Measurements from ENCODE around the gene ATP6V0B. TPM values are rescaled to one million over a fixed set of nuclear protein-coding genes. Genes with fewer than 3 reads are reported as not detected.

Gene ATP6V0B
- total and polyA plus RNA-seq, 10 of the 15 experiments (the other 5 are each of a cell fraction or from before 2014, with no cell fraction given), result 65.3 to 250 (median 144) TPM

DNA sequence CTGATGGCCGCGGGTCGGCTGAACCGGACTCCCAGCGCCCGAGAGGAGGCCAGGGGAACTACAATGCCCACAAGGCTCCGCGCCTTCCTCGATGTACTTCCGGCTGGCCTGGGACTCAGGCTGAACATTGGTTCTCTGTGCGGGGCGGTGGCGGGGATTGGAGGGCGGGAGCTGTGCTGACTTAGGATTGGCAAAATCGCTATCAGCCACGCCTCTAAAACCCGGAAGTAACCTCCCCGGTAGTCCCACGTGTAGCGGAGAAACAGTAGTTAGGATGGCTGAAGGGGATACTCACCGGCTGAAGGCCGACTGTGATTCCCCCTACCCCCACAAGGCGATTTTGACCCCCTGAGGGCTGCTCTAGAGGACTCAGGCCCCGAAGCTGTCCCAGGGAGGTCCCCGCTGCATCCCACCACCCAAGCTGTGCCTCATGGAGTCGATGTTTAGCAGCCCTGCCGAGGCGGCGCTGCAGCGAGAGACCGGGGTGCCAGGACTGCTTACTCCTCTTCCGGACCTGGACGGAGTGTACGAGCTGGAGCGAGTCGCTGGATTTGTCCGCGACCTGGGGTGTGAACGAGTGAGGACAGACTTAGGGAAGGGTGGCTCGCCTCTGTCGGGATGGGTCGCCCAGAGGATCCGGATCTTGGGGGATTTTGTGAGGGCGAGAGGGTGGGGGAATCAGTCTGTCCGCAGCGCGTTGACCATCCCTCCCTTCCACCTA is 4.9 kb upstream of the ATP6V0B start, which contains the start of gene DPH2 (continued):
- TF ChIP-seq, protein P1, sequence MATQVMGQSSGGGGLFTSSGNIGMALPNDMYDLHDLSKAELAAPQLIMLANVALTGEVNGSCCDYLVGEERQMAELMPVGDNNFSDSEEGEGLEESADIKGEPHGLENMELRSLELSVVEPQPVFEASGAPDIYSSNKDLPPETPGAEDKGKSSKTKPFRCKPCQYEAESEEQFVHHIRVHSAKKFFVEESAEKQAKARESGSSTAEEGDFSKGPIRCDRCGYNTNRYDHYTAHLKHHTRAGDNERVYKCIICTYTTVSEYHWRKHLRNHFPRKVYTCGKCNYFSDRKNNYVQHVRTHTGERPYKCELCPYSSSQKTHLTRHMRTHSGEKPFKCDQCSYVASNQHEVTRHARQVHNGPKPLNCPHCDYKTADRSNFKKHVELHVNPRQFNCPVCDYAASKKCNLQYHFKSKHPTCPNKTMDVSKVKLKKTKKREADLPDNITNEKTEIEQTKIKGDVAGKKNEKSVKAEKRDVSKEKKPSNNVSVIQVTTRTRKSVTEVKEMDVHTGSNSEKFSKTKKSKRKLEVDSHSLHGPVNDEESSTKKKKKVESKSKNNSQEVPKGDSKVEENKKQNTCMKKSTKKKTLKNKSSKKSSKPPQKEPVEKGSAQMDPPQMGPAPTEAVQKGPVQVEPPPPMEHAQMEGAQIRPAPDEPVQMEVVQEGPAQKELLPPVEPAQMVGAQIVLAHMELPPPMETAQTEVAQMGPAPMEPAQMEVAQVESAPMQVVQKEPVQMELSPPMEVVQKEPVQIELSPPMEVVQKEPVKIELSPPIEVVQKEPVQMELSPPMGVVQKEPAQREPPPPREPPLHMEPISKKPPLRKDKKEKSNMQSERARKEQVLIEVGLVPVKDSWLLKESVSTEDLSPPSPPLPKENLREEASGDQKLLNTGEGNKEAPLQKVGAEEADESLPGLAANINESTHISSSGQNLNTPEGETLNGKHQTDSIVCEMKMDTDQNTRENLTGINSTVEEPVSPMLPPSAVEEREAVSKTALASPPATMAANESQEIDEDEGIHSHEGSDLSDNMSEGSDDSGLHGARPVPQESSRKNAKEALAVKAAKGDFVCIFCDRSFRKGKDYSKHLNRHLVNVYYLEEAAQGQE (IDR thresholded peaks at IDR 0.05; ENCODE audit: low read depth, low read length), result 0 out of 2 replicates have a peak, but pooled peaks have one; percentile 8
- TF ChIP-seq POLR2AphosphoS5 (IDR thresholded peaks at IDR 0.05; ENCODE audit: low read length) (peak; percentile 77), ZSCAN29 (IDR thresholded peaks at IDR 0.05) (no peak), SMARCA5 (IDR thresholded peaks at IDR 0.05) (no peak), NR2F1 (conservative IDR thresholded peaks at IDR 0.05) (no peak), SREBF1 (IDR thresholded peaks at IDR 0.05; ENCODE audit: low read length) (peak; percentile 84), TAF1 (IDR thresholded peaks at IDR 0.05; ENCODE audit: borderline replicate concordance, low read depth, low read length) (no peak), ASH2L (IDR thresholded peaks at IDR 0.05; ENCODE audit: borderline replicate concordance, low read depth) (no peak), SMAD5 (IDR thresholded peaks at IDR 0.05; ENCODE audit: low read depth) (0 out of 2 replicates have a peak, but pooled peaks have one; percentile 50), CBX3 (IDR thresholded peaks at IDR 0.05; ENCODE audit: borderline replicate concordance, low read depth) (no peak), FOS (IDR thresholded peaks at IDR 0.05; ENCODE audit: borderline replicate concordance, extremely low read depth, insufficient read length) (peak; percentile 51), HDAC6 (IDR thresholded peaks at IDR 0.05; ENCODE audit: unreplicated experiment) (no peak), NFIC (IDR thresholded peaks at IDR 0.05; ENCODE audit: low read depth, low read length) (no peak), RELA (IDR thresholded peaks at IDR 0.05; ENCODE audit: borderline replicate concordance, partially characterized antibody) (no peak), TCF7 (IDR thresholded peaks at IDR 0.05; ENCODE audit: borderline replicate concordance) (no peak), PAX8 (IDR thresholded peaks at IDR 0.05) (no peak)
- TF ChIP-seq, protein P2, sequence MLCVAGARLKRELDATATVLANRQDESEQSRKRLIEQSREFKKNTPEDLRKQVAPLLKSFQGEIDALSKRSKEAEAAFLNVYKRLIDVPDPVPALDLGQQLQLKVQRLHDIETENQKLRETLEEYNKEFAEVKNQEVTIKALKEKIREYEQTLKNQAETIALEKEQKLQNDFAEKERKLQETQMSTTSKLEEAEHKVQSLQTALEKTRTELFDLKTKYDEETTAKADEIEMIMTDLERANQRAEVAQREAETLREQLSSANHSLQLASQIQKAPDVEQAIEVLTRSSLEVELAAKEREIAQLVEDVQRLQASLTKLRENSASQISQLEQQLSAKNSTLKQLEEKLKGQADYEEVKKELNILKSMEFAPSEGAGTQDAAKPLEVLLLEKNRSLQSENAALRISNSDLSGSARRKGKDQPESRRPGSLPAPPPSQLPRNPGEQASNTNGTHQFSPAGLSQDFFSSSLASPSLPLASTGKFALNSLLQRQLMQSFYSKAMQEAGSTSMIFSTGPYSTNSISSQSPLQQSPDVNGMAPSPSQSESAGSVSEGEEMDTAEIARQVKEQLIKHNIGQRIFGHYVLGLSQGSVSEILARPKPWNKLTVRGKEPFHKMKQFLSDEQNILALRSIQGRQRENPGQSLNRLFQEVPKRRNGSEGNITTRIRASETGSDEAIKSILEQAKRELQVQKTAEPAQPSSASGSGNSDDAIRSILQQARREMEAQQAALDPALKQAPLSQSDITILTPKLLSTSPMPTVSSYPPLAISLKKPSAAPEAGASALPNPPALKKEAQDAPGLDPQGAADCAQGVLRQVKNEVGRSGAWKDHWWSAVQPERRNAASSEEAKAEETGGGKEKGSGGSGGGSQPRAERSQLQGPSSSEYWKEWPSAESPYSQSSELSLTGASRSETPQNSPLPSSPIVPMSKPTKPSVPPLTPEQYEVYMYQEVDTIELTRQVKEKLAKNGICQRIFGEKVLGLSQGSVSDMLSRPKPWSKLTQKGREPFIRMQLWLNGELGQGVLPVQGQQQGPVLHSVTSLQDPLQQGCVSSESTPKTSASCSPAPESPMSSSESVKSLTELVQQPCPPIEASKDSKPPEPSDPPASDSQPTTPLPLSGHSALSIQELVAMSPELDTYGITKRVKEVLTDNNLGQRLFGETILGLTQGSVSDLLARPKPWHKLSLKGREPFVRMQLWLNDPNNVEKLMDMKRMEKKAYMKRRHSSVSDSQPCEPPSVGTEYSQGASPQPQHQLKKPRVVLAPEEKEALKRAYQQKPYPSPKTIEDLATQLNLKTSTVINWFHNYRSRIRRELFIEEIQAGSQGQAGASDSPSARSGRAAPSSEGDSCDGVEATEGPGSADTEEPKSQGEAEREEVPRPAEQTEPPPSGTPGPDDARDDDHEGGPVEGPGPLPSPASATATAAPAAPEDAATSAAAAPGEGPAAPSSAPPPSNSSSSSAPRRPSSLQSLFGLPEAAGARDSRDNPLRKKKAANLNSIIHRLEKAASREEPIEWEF (IDR thresholded peaks at IDR 0.05; ENCODE audit: insufficient replicate concordance, low read depth, low read length), result no peak
- TF ChIP-seq, protein P3, sequence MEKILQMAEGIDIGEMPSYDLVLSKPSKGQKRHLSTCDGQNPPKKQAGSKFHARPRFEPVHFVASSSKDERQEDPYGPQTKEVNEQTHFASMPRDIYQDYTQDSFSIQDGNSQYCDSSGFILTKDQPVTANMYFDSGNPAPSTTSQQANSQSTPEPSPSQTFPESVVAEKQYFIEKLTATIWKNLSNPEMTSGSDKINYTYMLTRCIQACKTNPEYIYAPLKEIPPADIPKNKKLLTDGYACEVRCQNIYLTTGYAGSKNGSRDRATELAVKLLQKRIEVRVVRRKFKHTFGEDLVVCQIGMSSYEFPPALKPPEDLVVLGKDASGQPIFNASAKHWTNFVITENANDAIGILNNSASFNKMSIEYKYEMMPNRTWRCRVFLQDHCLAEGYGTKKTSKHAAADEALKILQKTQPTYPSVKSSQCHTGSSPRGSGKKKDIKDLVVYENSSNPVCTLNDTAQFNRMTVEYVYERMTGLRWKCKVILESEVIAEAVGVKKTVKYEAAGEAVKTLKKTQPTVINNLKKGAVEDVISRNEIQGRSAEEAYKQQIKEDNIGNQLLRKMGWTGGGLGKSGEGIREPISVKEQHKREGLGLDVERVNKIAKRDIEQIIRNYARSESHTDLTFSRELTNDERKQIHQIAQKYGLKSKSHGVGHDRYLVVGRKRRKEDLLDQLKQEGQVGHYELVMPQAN (conservative IDR thresholded peaks at IDR 0.05), result peak; percentile 97
- TF ChIP-seq, protein P4, sequence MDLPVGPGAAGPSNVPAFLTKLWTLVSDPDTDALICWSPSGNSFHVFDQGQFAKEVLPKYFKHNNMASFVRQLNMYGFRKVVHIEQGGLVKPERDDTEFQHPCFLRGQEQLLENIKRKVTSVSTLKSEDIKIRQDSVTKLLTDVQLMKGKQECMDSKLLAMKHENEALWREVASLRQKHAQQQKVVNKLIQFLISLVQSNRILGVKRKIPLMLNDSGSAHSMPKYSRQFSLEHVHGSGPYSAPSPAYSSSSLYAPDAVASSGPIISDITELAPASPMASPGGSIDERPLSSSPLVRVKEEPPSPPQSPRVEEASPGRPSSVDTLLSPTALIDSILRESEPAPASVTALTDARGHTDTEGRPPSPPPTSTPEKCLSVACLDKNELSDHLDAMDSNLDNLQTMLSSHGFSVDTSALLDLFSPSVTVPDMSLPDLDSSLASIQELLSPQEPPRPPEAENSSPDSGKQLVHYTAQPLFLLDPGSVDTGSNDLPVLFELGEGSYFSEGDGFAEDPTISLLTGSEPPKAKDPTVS (IDR thresholded peaks at IDR 0.05; ENCODE audit: low read depth, low read length), result no peak

All from GM12878 (cell line).